GM18508 (cell line): ENCODE measurements around the gene CPT1B.
"Not testable (repeated sequence)": the region's sequence is repeated elsewhere in the genome, so short reads cannot be mapped to it uniquely, and the experiment has no call there.

ENCODE experiments used
- ATAC-seq: cut with Tn5 transposase; IDR thresholded peaks from one replicate; pipeline ENCODE4 v1.9.1; 2021; ENCODE audit warnings: moderate number of reproducible peaks; ENCODE audit not compliant: insufficient read depth, unreplicated experiment

CPT1B gene

GRCh38 chr22:50577987-50578775 is at the start of gene CPT1B:
Gene CPT1B (minus strand): TSS chr22:50578427. CDS start chr22:50577915, 512 bp downstream.
- no peak for ATAC-seq

DNA sequence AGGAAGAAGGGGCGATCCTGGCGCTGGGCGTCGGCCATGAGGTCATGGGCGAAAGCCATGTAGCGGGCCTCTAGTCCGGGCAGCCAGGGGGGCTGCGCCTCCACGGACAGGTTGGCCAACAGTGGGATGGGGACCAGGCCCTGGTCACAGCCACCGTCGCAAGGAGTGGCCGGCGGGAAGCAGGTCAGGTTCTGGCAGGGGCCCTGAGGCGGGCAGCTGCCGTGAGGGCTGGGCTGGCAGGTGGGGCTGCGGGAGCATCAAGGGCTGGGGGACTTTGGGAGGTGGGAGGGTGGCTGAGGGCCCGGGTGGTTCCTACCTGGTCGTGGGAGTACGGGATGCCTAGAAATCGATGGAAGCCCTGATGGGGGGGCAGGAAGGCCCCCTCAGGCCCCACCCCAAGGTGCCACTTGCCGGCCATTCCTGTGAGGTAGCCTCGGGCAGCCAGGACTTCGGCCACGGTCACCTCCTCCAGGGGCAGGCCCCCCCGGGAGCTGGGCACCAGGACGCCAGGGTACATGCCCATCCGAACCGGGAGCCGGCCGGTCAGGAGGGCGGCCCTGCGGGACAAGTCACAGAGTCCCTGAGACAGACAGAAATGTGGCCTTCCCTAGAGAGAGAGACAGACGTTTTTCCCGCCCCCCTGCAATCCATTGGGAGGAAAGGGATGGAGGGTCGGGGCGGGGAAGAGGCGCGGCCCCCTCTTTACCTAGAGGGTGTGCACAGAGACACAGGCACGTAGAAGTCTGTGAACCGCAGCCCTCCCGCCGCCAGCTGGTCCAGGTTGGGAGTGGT is 48.8 kb upstream of the CPT1B start:
- ATAC-seq, result no peak

DNA sequence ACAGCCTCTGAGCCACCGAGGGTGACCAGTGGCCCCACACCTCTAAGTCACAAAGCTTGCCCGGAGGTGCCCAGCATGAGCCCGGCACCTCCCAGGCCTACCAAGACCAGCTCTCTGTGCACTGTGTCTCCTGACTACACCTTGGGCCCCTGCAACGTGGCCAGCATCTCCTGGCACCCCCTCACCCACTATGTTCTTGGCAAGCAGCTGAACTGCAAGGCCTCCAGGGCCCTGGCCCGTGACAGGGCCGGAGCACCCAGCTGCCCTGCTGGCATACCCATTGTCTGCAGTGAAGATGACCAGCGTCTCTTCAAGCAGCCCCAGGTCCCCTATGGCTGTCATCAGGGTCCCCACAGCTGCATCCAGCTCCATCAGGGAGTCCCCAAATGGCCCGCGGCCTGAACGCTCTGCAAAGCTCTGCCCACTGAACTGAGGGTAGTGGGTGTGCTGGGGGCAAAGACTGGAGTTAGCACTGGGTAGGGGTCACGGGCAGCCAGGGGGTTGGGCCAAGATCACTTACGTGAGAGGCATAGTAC is 48.2 kb upstream of the CPT1B start:
- no peak for ATAC-seq

DNA sequence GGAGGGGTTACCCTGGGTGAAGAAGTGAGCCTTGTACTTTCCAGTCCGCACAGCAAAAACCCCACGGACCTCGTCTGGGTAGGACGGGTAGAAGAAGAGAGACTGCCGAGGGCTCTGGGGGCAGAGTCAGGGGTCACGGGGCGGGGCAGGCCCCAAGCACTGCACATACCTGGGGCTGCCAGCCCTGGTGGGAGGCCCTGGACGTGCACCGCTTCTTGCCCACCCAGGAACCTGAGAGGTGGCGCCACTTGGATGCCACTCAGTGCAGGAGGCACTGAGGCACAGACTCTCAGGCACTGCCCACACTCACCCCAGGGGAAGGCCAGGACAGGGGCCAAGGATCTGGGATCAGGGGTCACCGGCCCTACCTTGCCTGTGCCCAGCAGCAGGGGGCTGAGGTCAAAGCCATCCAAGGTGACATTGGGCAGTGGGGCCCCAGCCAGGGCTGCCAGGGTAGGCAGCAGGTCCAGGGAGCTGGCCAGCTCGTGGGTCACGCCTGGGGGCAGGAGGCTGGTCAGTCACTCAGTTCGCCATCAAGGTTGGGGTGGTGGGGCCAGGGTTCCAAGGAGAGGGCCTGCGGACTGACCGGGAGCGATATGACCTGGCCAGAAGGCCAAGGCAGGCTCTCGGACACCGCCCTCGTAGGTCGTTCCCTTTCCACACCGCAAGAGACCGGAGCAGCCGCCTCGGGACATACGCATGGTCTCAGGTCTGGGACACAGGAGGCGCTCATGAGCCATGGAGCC is 47.5 kb upstream of the CPT1B start:
- no peak for ATAC-seq

DNA sequence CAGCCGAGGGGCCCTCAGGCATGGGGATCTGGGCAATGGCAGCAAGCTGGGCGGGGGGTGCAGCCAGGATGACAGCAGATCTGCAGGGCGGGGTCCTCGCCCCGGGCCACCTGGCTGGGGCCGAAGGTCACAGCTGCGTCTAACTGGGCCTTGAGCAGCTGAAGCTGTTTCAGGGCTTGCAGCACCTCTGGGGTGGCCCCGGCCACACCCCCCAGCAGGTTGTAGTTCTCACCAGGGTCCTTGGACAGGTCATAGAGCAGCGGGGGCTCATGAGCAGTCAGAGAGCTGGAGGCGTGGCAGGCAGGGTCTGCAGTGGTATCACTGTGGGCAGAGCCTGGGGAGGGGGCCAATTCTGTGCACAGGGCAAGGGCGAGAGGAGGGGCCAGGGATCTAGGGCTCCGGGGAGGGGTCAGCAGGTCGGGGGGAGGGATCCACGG is 46.9 kb upstream of the CPT1B start:
- ATAC-seq, result no peak

- ATAC-seq, result no peak
These were observed 46.3 kb upstream of the CPT1B start for GRCh38 chr22:50624347-50625130.

DNA sequence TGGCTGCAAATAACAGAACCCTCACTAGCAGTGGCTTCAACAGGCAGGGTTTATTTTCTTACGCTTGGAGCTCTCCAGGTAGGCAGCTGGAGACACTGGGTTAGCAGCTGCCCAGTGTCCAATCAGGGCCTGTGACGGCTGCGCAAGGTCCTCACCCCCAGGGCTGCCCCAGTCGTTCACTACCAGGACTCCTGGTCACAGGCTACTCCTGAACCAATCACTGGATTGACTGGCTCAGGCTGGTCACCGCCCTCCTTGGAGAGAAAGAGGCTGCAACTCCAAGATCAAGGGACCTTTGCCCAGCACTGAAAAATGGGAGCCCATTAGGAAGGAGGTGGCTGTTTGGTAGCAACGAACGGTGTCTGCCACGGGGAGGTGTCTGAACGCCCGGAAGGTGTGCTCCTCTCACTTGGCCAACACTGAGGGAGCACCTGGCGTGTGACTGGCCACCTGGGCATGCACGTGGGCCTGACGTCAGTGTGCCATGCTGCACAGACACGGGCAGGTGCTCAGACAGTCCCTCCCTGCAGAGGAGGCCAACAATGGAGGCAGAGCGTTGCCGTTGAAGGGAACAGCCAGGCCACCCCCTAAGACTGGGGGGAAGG is 44.6 kb upstream of the CPT1B start:
- ATAC-seq, result no peak

DNA sequence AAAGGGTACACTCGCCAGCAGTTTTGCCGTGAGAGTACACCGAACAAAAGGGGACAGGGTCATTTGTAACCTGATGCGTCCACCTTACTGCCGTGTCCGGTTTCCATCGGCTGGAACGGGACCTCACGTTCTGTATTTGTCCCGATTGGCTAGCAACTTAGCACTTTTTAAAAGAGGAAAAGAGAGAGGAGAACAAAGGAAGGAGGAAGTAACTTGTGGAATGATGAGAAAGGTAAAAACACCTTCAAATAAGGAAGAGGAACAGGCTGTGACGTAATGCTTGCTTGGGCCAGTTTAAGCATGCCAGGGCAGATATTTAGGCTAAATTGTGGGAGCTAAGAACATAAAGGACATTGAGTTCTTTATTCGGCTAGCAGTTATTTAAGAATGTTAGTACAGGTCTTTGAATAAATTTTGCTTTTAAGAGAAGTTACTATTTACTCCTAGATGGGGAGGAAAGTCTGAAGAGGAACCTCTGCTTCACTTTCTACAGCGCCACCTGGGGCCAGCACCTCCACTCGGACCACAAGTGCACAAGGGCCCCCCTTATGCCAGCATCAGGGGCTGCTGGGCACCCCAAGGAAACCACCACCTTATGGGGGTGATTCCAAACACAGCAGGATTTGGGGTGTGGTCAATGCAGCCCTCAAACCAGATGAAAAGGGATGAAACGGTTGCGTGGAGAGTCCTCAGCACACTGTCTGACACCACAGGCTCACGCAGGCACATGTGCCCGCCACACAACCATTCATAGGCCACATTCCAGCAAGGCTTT is 43.9 kb upstream of the CPT1B start:
- ATAC-seq, result no peak

GRCh38 chr22:50621356-50621880 is 43.2 kb upstream of the CPT1B start:
- no peak for ATAC-seq

- no peak for ATAC-seq
These were observed 42.5 kb upstream of the CPT1B start for GRCh38 chr22:50620593-50621355.

DNA sequence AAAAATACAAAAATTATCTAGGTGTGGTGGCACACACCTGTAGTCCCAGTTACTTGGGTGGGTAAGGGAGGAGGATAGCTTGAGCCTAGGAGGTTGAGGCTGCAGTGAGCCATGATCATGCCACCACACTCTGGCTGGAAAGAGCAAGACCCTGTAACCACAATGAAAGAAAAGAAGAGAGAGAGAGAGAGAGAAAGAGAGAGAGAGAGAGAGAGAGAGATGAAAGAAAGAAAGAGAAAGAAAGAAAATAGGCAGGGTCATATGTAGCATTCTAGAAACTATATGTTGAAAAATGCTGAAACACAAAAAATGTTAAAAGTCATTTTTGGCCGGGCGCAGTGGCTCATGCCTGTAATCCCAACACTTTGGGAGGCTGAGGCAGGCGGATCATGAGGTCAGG is 36.1 kb upstream of the CPT1B start:
- not testable (repeated sequence) for ATAC-seq

GRCh38 chr22:50613291-50613981 is 35.2 kb upstream of the CPT1B start:
- no peak for ATAC-seq

- no peak for ATAC-seq
These were observed 34.4 kb upstream of the CPT1B start for GRCh38 chr22:50612528-50613221.

- no peak for ATAC-seq
These were observed 33.9 kb upstream of the CPT1B start for GRCh38 chr22:50612168-50612527.

- no peak for ATAC-seq
These were observed 33.3 kb upstream of the CPT1B start for GRCh38 chr22:50611341-50612060.

DNA sequence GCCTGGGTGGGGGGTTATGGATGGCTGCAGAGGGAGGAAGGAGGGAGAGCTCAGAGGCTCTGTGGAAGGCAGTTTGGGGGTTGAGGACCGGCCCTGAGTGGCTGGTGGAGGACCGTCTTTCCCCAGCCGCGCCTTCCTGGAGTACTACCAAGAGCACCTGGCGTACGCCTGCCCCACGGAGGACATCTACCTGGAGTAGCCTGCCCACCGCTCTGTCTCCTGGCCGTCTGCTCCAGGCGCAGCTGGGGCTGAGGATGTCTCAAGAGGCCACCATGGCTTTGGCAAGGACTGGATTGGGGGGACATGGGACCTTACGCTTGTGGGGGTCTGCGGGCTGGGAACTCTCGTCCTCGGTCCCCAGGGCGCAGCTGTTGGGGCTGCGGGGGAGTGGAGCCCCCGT is 32.4 kb upstream of the CPT1B start:
- ATAC-seq, result no peak
